Effector memory CD4-positive, alpha-beta T cell (primary cell): Measurements from ENCODE around the gene SLC25A18.

Experiments used
- DNase-seq, 3 donors: peaks; one replicate each; pipeline ENCODE4 v3.0.0-alpha.2; 2020
- H3K27ac ChIP-seq: 2 replicates; pipeline ENCODE4 v1.7.0; 2013; ENCODE audit warnings: mild to moderate bottlenecking, low read length, moderate library complexity; ENCODE audit not compliant: insufficient read depth, poor library complexity, severe bottlenecking
- H3K27me3 ChIP-seq: replicated peaks from 2 replicates; pipeline ENCODE4 v1.7.0; 2013; ENCODE audit warnings: mild to moderate bottlenecking, low read length; ENCODE audit not compliant: insufficient read depth, control insufficient read depth, poor library complexity, severe bottlenecking
- H3K36me3 ChIP-seq: 2 replicates; pipeline ENCODE4 v1.7.0; 2013; ENCODE audit warnings: mild to moderate bottlenecking, low read length, moderate library complexity; ENCODE audit not compliant: control insufficient read depth, insufficient read depth
- H3K4me1 ChIP-seq: 2 replicates; pipeline ENCODE4 v1.7.0; 2013; ENCODE audit warnings: low read length, mild to moderate bottlenecking; ENCODE audit not compliant: control insufficient read depth, insufficient read depth, poor library complexity, severe bottlenecking
- H3K4me3 ChIP-seq: 2 replicates; pipeline ENCODE4 v1.7.0; 2013; ENCODE audit warnings: low read length, low read depth, mild to moderate bottlenecking; ENCODE audit not compliant: insufficient read depth, poor library complexity, severe bottlenecking
- H3K9me3 ChIP-seq: 2 replicates; pipeline ENCODE4 v1.7.0; 2013; ENCODE audit warnings: mild to moderate bottlenecking, low read length, moderate library complexity; ENCODE audit not compliant: control insufficient read depth

The SLC25A18 gene

GRCh38 chr22:17639247-17639741, 76.0 kb downstream of the SLC25A18 start:
- H3K36me3 ChIP-seq = no peaks in the 10 kb centered on the region
- peaks cover 13% of the 10 kb centered on the region for H3K4me1 ChIP-seq
- no peaks in the 10 kb centered on the region for H3K27me3 ChIP-seq
- peak overlapping the region; percentile 97 for H3K27ac ChIP-seq
- no peaks in the 10 kb centered on the region for H3K9me3 ChIP-seq
- H3K4me3 ChIP-seq = peak overlapping the region; percentile 79
- no peak for DNase-seq
